A673 (cell line): Measurements from ENCODE around the gene NOB1. TPM values are rescaled to one million over a fixed set of nuclear protein-coding genes. Genes with fewer than 3 reads are reported as not detected.
"Not testable (repeated sequence)": the region's sequence is repeated elsewhere in the genome, so short reads cannot be mapped to it uniquely, and the experiment has no call there.

Source experiments
- BruUV-seq: library from RNA; stranded (reverse); fragments of 400-500 nt; replicated peaks from 2 replicates; lab custom pipeline; 2021; lab: Mats Ljungman, UMichigan
- CTCF ChIA-PET: fragments of 300-600 bp; sonication (Branson Sonifier 250); formaldehyde crosslinking; loops from one replicate; lab custom pipeline; 2022; ENCODE audit warnings: antibody characterized with exemption; lab: Charles Lee
- POLR2A ChIA-PET: fragments of 300-600 bp; sonication (Branson Sonifier 250); formaldehyde crosslinking; loops from one replicate; lab custom pipeline; 2022; ENCODE audit warnings: antibody characterized with exemption; ENCODE audit not compliant: low non-redundant PET; lab: Charles Lee
- DNase-seq: peaks from one replicate; pipeline ENCODE4 v3.0.0-alpha.2; 2015; ENCODE audit warnings: low spot score
- H3K27ac ChIP-seq: fragments of 200-600 bp; sonication (generic); 2 replicates; pipeline ENCODE4 v1.5.1; 2016; ENCODE audit warnings: mixed run types, low read depth, mild to moderate bottlenecking, mixed read lengths, antibody characterized with exemption, low read length; ENCODE audit not compliant: poor library complexity, severe bottlenecking
- H3K27me3 ChIP-seq: fragments of 200-600 bp; sonication (generic); replicated peaks from 2 replicates; pipeline ENCODE4 v1.6.1; 2017; ENCODE audit warnings: mixed run types, low read depth, mild to moderate bottlenecking, mixed read lengths, antibody characterized with exemption, low read length; ENCODE audit not compliant: insufficient read depth, poor library complexity
- H3K36me3 ChIP-seq: fragments of 200-600 bp; sonication (generic); 2 replicates; pipeline ENCODE4 v1.6.1; 2016; ENCODE audit warnings: mixed run types, mild to moderate bottlenecking, mixed read lengths, antibody characterized with exemption, low read length; ENCODE audit not compliant: insufficient read depth, poor library complexity, severe bottlenecking
- H3K4me1 ChIP-seq: fragments of 200-600 bp; sonication (generic); 2 replicates; pipeline ENCODE4 v1.6.1; 2017; ENCODE audit warnings: mixed run types, mild to moderate bottlenecking, mixed read lengths, antibody characterized with exemption, low read length; ENCODE audit not compliant: insufficient read depth, poor library complexity, severe bottlenecking
- H3K4me3 ChIP-seq: fragments of 200-600 bp; sonication (generic); 2 replicates; pipeline ENCODE4 v1.5.1; 2016; ENCODE audit warnings: low read depth, mixed run types, mild to moderate bottlenecking, mixed read lengths, low read length; ENCODE audit not compliant: poor library complexity, severe bottlenecking
- H3K9me3 ChIP-seq: fragments of 200-600 bp; sonication (generic); 2 replicates; pipeline ENCODE4 v1.6.1; 2016; ENCODE audit warnings: mixed run types, low read depth, mild to moderate bottlenecking, mixed read lengths, antibody characterized with exemption, low read length; ENCODE audit not compliant: poor library complexity, severe bottlenecking
- EZH2 ChIP-seq: fragments of 200-600 bp; sonication (generic); IDR thresholded peaks from 2 replicates; pipeline ENCODE4 v1.6.1; 2017; ENCODE audit warnings: borderline replicate concordance, low read depth, mild to moderate bottlenecking, mixed read lengths, antibody characterized with exemption, low read length; ENCODE audit not compliant: poor library complexity, severe bottlenecking
- intact Hi-C: fragments of 100-400 bp; cut with micrococcal nuclease; formaldehyde crosslinking; loops from one replicate; pipeline ENCODE4 v1.10.0; 2022; ENCODE audit not compliant: unreplicated experiment
- total RNA-seq: library from RNA; stranded (reverse); gene quantifications from 2 replicates; pipeline ENCODE4 v1.2.3, GENCODE V29; 2021
- TF ChIP-seq, protein P1 (sequence below): fragments of 300-800, 200-600 bp; sonication (generic); conservative IDR thresholded peaks from 2 replicates; pipeline ENCODE4 v1.5.1; 2017; ENCODE audit warnings: low read depth, mild to moderate bottlenecking, antibody characterized with exemption, low read length, moderate library complexity, mixed read lengths

NOB1 gene
- total RNA-seq, 1 experiment from 2014 or later = 93.3 TPM

DNA sequence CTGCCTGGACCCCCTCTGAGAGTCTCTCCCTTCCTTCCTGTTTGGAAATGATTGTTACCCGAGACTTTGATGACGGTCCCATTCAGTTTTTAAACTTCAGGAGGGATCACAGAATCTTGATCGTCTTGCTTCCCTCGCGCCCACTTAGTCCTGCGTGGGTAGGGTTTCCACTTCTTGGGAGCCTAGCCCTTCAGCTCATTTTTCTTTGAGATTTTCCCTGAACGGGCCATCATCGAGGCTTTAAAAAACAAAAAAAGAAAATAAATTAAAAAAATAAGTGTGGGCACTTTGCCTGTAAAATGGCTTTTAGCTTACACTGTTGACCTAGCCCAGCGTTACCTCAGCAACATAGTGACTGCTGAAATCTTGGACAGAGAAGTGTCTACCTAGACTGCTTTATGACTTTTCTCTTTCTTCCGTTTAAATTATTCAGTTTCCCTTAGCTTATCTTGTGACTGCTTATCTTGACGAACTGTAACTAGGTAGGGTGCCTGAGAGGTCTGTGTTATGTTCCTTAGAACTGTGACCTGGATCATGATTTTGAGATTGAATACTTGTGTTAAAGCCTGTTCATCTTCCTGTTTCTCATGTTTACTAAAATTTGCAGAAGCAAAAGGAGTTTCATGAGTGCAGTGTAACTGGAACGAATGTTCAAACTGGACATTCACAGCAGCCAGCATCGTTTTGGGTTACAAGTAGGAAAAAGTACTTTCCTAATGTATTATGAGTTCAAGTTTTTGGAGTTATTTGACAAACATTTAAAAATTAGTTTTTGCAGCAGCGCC lies 8.3 kb upstream of the NOB1 start:
- DNase-seq = no peak
- Histone ChIP-seq H3K27ac (peak overlapping the region; percentile 78), H3K36me3 (no peaks in the 10 kb centered on the region), H3K27me3 (no peaks in the 10 kb centered on the region), H3K9me3 (no peaks in the 10 kb centered on the region), H3K4me1 (no peaks in the 10 kb centered on the region), H3K4me3 (peak overlapping the region; percentile 89)
- TSS peak; percentile 65 for BruUV-seq
- ChIA-PET POLR2A (interaction anchor here (0.6 kb wide), 2 partner anchors 19 to 141 kb away, joined by 3 to 11 read pairs; no protein-coding TSS in a partner anchor), CTCF (interaction anchor here (0.5 kb wide), 1 partner anchor 432 kb away, joined by 4 read pairs; no protein-coding TSS in a partner anchor)
- TF ChIP-seq, protein P1, sequence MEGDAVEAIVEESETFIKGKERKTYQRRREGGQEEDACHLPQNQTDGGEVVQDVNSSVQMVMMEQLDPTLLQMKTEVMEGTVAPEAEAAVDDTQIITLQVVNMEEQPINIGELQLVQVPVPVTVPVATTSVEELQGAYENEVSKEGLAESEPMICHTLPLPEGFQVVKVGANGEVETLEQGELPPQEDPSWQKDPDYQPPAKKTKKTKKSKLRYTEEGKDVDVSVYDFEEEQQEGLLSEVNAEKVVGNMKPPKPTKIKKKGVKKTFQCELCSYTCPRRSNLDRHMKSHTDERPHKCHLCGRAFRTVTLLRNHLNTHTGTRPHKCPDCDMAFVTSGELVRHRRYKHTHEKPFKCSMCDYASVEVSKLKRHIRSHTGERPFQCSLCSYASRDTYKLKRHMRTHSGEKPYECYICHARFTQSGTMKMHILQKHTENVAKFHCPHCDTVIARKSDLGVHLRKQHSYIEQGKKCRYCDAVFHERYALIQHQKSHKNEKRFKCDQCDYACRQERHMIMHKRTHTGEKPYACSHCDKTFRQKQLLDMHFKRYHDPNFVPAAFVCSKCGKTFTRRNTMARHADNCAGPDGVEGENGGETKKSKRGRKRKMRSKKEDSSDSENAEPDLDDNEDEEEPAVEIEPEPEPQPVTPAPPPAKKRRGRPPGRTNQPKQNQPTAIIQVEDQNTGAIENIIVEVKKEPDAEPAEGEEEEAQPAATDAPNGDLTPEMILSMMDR = no peak
- no peak for TF ChIP-seq EZH2
- intact Hi-C loops = no loop called here

DNA sequence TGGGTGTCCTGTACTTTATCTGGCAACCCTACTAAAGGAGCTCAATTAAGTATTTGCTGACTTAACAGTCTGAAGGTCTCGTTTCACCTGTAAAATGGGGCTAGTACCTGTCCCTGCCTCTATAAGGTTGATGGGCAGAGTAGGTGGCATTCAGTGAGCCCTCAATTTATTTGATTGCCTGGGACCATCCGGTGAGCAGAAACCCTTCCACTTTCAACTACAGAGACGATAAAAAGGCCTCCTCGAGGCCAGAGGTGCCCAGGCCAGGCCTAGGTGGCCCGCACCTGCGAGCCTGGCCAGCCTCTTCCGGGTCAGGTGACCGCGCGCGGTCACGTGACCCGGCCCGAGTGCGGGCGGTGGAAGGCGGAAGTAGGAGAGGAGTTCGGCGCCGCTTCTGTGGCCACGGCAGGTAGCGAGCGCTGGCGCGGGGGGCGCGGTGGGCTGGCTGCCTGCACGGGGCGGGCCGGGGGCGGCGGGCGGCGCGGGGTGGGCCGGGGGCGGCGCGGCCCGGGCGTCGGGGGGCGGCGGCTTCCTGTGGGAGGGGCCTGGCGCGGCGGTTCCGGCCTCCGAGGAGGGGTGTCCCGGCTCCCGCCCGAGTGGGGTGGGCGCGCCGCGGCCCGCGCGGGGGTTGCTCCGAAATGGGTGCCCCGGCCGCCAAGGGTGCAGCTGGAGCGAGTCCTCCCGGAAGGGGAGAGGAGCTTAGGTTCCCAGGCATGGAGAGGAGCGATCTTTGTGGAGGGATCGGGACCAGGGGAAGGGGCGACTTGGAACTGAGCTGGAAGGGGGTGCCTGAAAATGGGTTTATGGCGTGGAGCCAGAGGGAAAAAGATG lies 7.5 kb upstream of the NOB1 start, which contains the start of gene WWP2:
TSS of gene WWP2 (plus strand) at position 350 of the 831 bp plus-strand sequence. CDS start 24,679 bp downstream, outside the sequence.
- POLR2A ChIA-PET = interaction anchor here (0.6 kb wide), 2 partner anchors 20 to 142 kb away, joined by 3 to 11 read pairs; no protein-coding TSS in a partner anchor
- no TSS peak for BruUV-seq
- DNase-seq = peak; percentile 86
- Histone ChIP-seq H3K4me3 (peak within 1 kb of the TSS; percentile 89), H3K4me1 (no peaks in the 10 kb centered on the region), H3K36me3 (no peaks in the 10 kb centered on the region), H3K9me3 (no peaks in the 10 kb centered on the region), H3K27ac (peak within 1 kb of the TSS; percentile 78), H3K27me3 (no peaks in the 10 kb centered on the region)
- TF ChIP-seq, protein P1 = no peak
- no peak for TF ChIP-seq EZH2
- CTCF ChIA-PET = interaction anchor here (0.5 kb wide), 1 partner anchor 431 kb away, joined by 4 read pairs; no protein-coding TSS in a partner anchor
- intact Hi-C loops = no loop called here

DNA sequence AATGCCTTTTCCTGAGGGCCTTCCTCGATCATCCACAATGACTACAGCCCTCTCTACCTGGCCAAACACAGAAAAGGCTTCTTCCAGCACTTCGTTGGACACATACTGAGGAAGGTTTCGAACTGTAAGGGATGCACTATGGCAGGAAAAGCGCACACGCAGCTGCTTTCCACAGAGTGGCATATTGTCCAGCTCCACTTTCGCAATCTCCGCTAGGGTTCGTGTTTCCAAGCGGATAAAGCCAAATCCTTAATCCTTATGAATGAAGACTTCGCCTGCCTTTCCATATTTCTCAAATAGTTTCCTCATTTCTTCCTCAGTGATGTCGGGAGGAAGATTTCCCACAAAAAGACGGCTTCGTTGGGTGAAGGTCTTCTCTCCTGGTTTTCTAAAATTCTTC lies 2.6 kb upstream of the NOB1 start:
- BruUV-seq, H3K36me3 ChIP-seq, DNase-seq, intact Hi-C loops, H3K9me3 ChIP-seq, POLR2A ChIA-PET, CTCF ChIA-PET, H3K4me1 ChIP-seq, H3K4me3 ChIP-seq, H3K27me3 ChIP-seq, H3K27ac ChIP-seq: not testable (repeated sequence)
